ENCODE results near the gene KIRREL3. TPM values are rescaled to one million over a fixed set of nuclear protein-coding genes. Genes with fewer than 3 reads are reported as not detected.

Gene KIRREL3
- total and polyA plus RNA-seq, 2 of the 4 experiments (the other 2 are of a cell fraction) = 10.9 to 15.9 TPM

GRCh38 chr11:126413843-126414405 lies 586.6 kb downstream of the KIRREL3 start:
- no peak overlapping the region for H4K5ac ChIP-seq (ENCODE audit: low read depth, low read length)
- H2AFZ ChIP-seq (replicated peaks; ENCODE audit: low read length, poor library complexity) = no peak overlapping the region
- no peak overlapping the region for H4K8ac ChIP-seq (ENCODE audit: low read depth in 2 of 2, low read length in 2 of 2)
- H3K56ac ChIP-seq (ENCODE audit: extremely low read depth, insufficient read depth, low read length) = no peak overlapping the region
- H3K4ac ChIP-seq (ENCODE audit: low read depth, low read length) = no peak overlapping the region
- POLR2A ChIA-PET (ENCODE audit: unreplicated experiment) = no interaction called here
- no peak overlapping the region for H3K18ac ChIP-seq (ENCODE audit: low read depth, low read length)
- CTCF ChIA-PET = no interaction called here
- H3K36me3 ChIP-seq (ENCODE audit: control insufficient read depth, insufficient read depth, low read length) = peaks cover 12% of the 10 kb centered on the region; the same call in 1 of the 2 replicates
- H2BK120ac ChIP-seq (ENCODE audit: low read depth, low read length) = no peak overlapping the region
- in situ Hi-C loops (cut with MboI; ENCODE audit: low sequenced_read_pairs) (loop anchor here (10.0 kb wide), 1 partner anchor 99 kb away; no protein-coding TSS in a partner anchor), intact Hi-C loops (cut with micrococcal nuclease) (no loop called here), dilution Hi-C loops (cut with HindIII; ENCODE audit: low sequenced_read_pairs, unreplicated experiment) (no loop called here)
- TF ChIP-seq FOS (IDR thresholded peaks at IDR 0.05; ENCODE audit: low read depth, low read length) (no peak), USF2 (IDR thresholded peaks at IDR 0.05; ENCODE audit: low read depth, low read length) (no peak), RFX5 (IDR thresholded peaks at IDR 0.05; ENCODE audit: low read depth, low read length) (no peak), CTCF (conservative IDR thresholded peaks at IDR 0.05; ENCODE audit: low read depth, low read length) (no peak), RCOR1 (IDR thresholded peaks at IDR 0.05; ENCODE audit: insufficient replicate concordance, low read length) (no peak), NFE2L2 (IDR thresholded peaks at IDR 0.05; ENCODE audit: low read depth, low read length) (no peak), CHD1 (IDR thresholded peaks at IDR 0.05; ENCODE audit: low read depth, low read length) (no peak), MAZ (IDR thresholded peaks at IDR 0.05; ENCODE audit: borderline replicate concordance, low read depth, low read length) (no peak), RAD21 (IDR thresholded peaks at IDR 0.05; ENCODE audit: low read length) (no peak), CEBPB (IDR thresholded peaks at IDR 0.05; ENCODE audit: low read depth, low read length) (no peak), ELK1 (IDR thresholded peaks at IDR 0.05; ENCODE audit: borderline replicate concordance, low read depth, low read length) (no peak), MXI1 (IDR thresholded peaks at IDR 0.05; ENCODE audit: borderline replicate concordance, low read depth, low read length) (no peak), MAFK (IDR thresholded peaks at IDR 0.05; ENCODE audit: low read depth, low read length) (no peak), SMC3 (IDR thresholded peaks at IDR 0.05; ENCODE audit: low read depth, low read length) (no peak), BHLHE40 (IDR thresholded peaks at IDR 0.05; ENCODE audit: low read depth, low read length) (no peak)
- no TSS peak for BruUV-seq (replicated peaks)
- no peak overlapping the region for H3K4me2 ChIP-seq (ENCODE audit: low read depth, low read length)
- H3K27ac ChIP-seq (ENCODE audit: insufficient read depth, low read length) = no peak overlapping the region
- no peak overlapping the region for H3K23ac ChIP-seq (ENCODE audit: low read depth, low read length)
- peak overlapping the region; percentile 25 for H2AK9ac ChIP-seq (replicated peaks; ENCODE audit: low read depth, low read length, poor library complexity)
- no peak overlapping the region for H3K9ac ChIP-seq (ENCODE audit: low read depth, low read length)
- H3K4me1 ChIP-seq (ENCODE audit: control insufficient read depth, insufficient read depth, low read length) = peaks cover 23% of the 10 kb centered on the region
- peaks cover 0 to 5% of the 10 kb centered on the region in 2 experiments; a peak in 1 of 4 replicates for H3K79me1 ChIP-seq (ENCODE audit: low read depth in 1 of 2, low read length in 2 of 2)
- no peak overlapping the region for H2BK20ac ChIP-seq (ENCODE audit: low read depth, low read length)
- H3K27me3 ChIP-seq (ENCODE audit: control insufficient read depth, insufficient read depth, low read length) = no peaks in the 10 kb centered on the region
- H2BK5ac ChIP-seq (ENCODE audit: low read depth, low read length, poor library complexity, severe bottlenecking) = no peak overlapping the region
- ATAC-seq (ENCODE audit: low read depth) (no peak), DNase-seq (no peak)
- H4K20me1 ChIP-seq (ENCODE audit: insufficient read depth, low read length) = no peaks in the 10 kb centered on the region; the same call in 1 of the 2 replicates
- no peak overlapping the region for H3K14ac ChIP-seq (replicated peaks; ENCODE audit: low read depth, low read length)
- no peak overlapping the region for H2BK15ac ChIP-seq (ENCODE audit: low read depth, low read length)
- WGBS, 2 experiments (ENCODE audit: extremely low coverage in 2 of 2, insufficient read length in 1 of 2) = 93% methylated on average over 2 of the region's 9 CpGs; no CpG with 5 or more reads in 1 of the 2 experiments
- H4K91ac ChIP-seq (ENCODE audit: insufficient read depth, low read depth, low read length) = no peak overlapping the region
- peaks cover 19% of the 10 kb centered on the region for H3K9me1 ChIP-seq (ENCODE audit: insufficient read depth, low read length)
- no peak overlapping the region for H3K4me3 ChIP-seq (ENCODE audit: insufficient read depth, low read depth, low read length)
- no peaks in the 10 kb centered on the region for H3K9me3 ChIP-seq (ENCODE audit: control insufficient read depth, insufficient read depth, low read length)
- H2AK5ac ChIP-seq (ENCODE audit: low read depth, low read length) = no peak overlapping the region

All from IMR-90 (cell line).